Panc1 (cell line): ENCODE measurements around the gene MYBPHL. TPM values are rescaled to one million over a fixed set of nuclear protein-coding genes. Genes with fewer than 3 reads are reported as not detected.

Experiments used
- ATAC-seq: fragments of 200-7000 bp; cut with Tn5 transposase; 2 replicates; pipeline ENCODE4 v1.9.1; 2020; ENCODE audit warnings: mild to moderate bottlenecking, moderate library complexity
- BruUV-seq: library from RNA; stranded (reverse); fragments of 400-500 nt; replicated peaks from 2 replicates; lab custom pipeline; 2021; lab: Mats Ljungman, UMichigan
- CTCF ChIA-PET: fragments of 300-600 bp; sonication (Branson Sonifier 250); formaldehyde crosslinking; loops from one replicate; lab custom pipeline; 2022; ENCODE audit warnings: antibody characterized with exemption; lab: Charles Lee
- POLR2A ChIA-PET: fragments of 300-600 bp; sonication (Branson Sonifier 250); formaldehyde crosslinking; loops from one replicate; lab custom pipeline; 2022; ENCODE audit warnings: antibody characterized with exemption; lab: Charles Lee
- DNase-seq: peaks from one replicate; pipeline ENCODE4 v3.0.0-alpha.2; 2010; ENCODE audit warnings: low read depth, low spot score
- H3K27ac ChIP-seq: 2 replicates; pipeline ENCODE4 v1.5.1; 2011; ENCODE audit warnings: mild to moderate bottlenecking, low read length, inconsistent platforms
- H3K27me3 ChIP-seq: fragments of 200-500 bp; sonication (Bioruptor generic); 2 replicates; pipeline ENCODE4 v1.6.0; 2014; ENCODE audit warnings: low read length, inconsistent platforms; ENCODE audit not compliant: control insufficient read depth, insufficient read depth
- H3K36me3 ChIP-seq: fragments of 200-500 bp; sonication (Bioruptor generic); 2 replicates; pipeline ENCODE4 v1.5.1; 2014; ENCODE audit warnings: inconsistent platforms, mild to moderate bottlenecking, low read length, moderate library complexity; ENCODE audit not compliant: control insufficient read depth, insufficient read depth
- H3K4me1 ChIP-seq: 2 replicates; pipeline ENCODE4 v1.5.1; 2011; ENCODE audit warnings: inconsistent platforms, mild to moderate bottlenecking, low read length, moderate library complexity; ENCODE audit not compliant: control insufficient read depth, insufficient read depth
- H3K4me3 ChIP-seq, 2 experiments: 2 replicates each; pipeline ENCODE4 v1.5.1; 2011 to 2012; ENCODE audit warnings: low read depth in 2 of 2, low read length in 2 of 2, mild to moderate bottlenecking in 2 of 2, inconsistent platforms in 1 of 2, moderate library complexity in 1 of 2
- H3K9me3 ChIP-seq: fragments of 200-500 bp; sonication (Bioruptor generic); 2 replicates; pipeline ENCODE4 v1.5.1; 2014; ENCODE audit warnings: low read depth, mild to moderate bottlenecking, inconsistent platforms, low read length, moderate library complexity; ENCODE audit not compliant: control insufficient read depth, insufficient read depth
- CTCF ChIP-seq: fragments of 450-650 bp; IDR thresholded peaks from 2 replicates; pipeline ENCODE4 v1.5.1; 2017; ENCODE audit warnings: mild to moderate bottlenecking
- POLR2AphosphoS5 ChIP-seq: IDR thresholded peaks from 2 replicates; pipeline ENCODE4 v1.6.1; 2012; ENCODE audit warnings: mild to moderate bottlenecking, low read depth, low read length, moderate library complexity
- REST ChIP-seq, 2 experiments: IDR thresholded peaks; 2 replicates each; pipeline ENCODE4 v1.6.1; 2011 to 2012; ENCODE audit warnings: low read depth in 2 of 2, control low read depth in 1 of 2, low read length in 1 of 2, mild to moderate bottlenecking in 1 of 2, moderate library complexity in 1 of 2; ENCODE audit not compliant: insufficient read depth in 1 of 2
- SIN3A ChIP-seq: IDR thresholded peaks from 2 replicates; pipeline ENCODE4 v1.6.1; 2012; ENCODE audit warnings: low read depth, mild to moderate bottlenecking, low read length, moderate library complexity, borderline replicate concordance; ENCODE audit not compliant: insufficient read depth
- TCF7L2 ChIP-seq: IDR thresholded peaks from 2 replicates; pipeline ENCODE4 v1.6.1; 2011; ENCODE audit warnings: mild to moderate bottlenecking, low read depth, low read length, inconsistent platforms
- in situ Hi-C: cut with HindIII; loops from 2 replicates; pipeline ENCODE4 v1.10.0; 2016; ENCODE audit warnings: low sequenced_read_pairs, low pct_unique_long_range_greater_than_20kb
- intact Hi-C: fragments of 100-400 bp; cut with micrococcal nuclease; formaldehyde crosslinking; loops from one replicate; pipeline ENCODE4 v1.10.0; 2022; ENCODE audit not compliant: unreplicated experiment
- total RNA-seq: library from RNA; stranded (reverse); gene quantifications from one replicate; pipeline ENCODE4 v1.2.1, GENCODE V29; 2021; ENCODE audit not compliant: unreplicated experiment

MYBPHL gene
- total RNA-seq, 1 experiment from 2014 or later: not detected

- Histone ChIP-seq H3K27me3 (no peaks in the 10 kb centered on the region), H3K4me3 (no peak overlapping the region), H3K9me3 (no peaks in the 10 kb centered on the region), H3K4me1 (no peaks in the 10 kb centered on the region), H3K36me3 (no peaks in the 10 kb centered on the region), H3K27ac (no peak overlapping the region)
- in situ Hi-C loops: no loop called here
- intact Hi-C loops: no loop called here
- BruUV-seq: no TSS peak
- ATAC-seq (no peak), DNase-seq (no peak)
- TF ChIP-seq SIN3A (no peak), TCF7L2 (no peak), REST (IDR thresholded peaks at IDR 0.05; ENCODE audit: insufficient read depth in 1 of 2, low read depth in 2 of 2, low read length in 1 of 2) (no peak), CTCF (no peak), POLR2AphosphoS5 (no peak)
- ChIA-PET POLR2A (interaction anchor here (0.6 kb wide), 1 partner anchor 11 kb away, joined by 3 read pairs; no protein-coding TSS in a partner anchor), CTCF (no interaction called here)
These were observed 10.9 kb downstream of the MYBPHL start for GRCh38 chr1:109295712-109296415.

- Histone ChIP-seq H3K4me1 (no peaks in the 10 kb centered on the region), H3K27ac (no peak overlapping the region), H3K4me3 (no peak overlapping the region), H3K36me3 (no peaks in the 10 kb centered on the region), H3K9me3 (no peaks in the 10 kb centered on the region), H3K27me3 (no peaks in the 10 kb centered on the region)
- no peak for DNase-seq
- TF ChIP-seq CTCF: no peak
- TF ChIP-seq TCF7L2: no peak
- no peak for TF ChIP-seq POLR2AphosphoS5
- no peak for TF ChIP-seq SIN3A
- TF ChIP-seq REST (IDR thresholded peaks at IDR 0.05; ENCODE audit: insufficient read depth in 1 of 2, low read depth in 2 of 2, low read length in 1 of 2): no peak
- in situ Hi-C loops: no loop called here
- BruUV-seq: no TSS peak
- ChIA-PET POLR2A (no interaction called here), CTCF (no interaction called here)
- ATAC-seq: no peak
- intact Hi-C loops: no loop called here
These were observed 12.3 kb downstream of the MYBPHL start for GRCh38 chr1:109294481-109294880.
